GM19467 (cell line): Measurements from ENCODE around the gene UQCC2.

Source experiments
- ATAC-seq: cut with Tn5 transposase; IDR thresholded peaks from one replicate; pipeline ENCODE4 v1.9.1; 2021; ENCODE audit warnings: mild to moderate bottlenecking, moderate library complexity; ENCODE audit not compliant: unreplicated experiment

Gene UQCC2

GRCh38 chr6:33678233-33678931 is 33.1 kb downstream of the UQCC2 start:
- ATAC-seq = no peak

GRCh38 chr6:33677689-33678088 is 33.8 kb downstream of the UQCC2 start:
- ATAC-seq = no peak

- no peak for ATAC-seq
Measured at GRCh38 chr6:33677143-33677660, 34.3 kb downstream of the UQCC2 start.

- ATAC-seq = no peak
Measured at GRCh38 chr6:33676416-33677142, 34.9 kb downstream of the UQCC2 start.

- ATAC-seq = no peak
Measured at GRCh38 chr6:33675968-33676367, 35.5 kb downstream of the UQCC2 start.

- ATAC-seq = no peak
Measured at GRCh38 chr6:33673851-33674250, 37.6 kb downstream of the UQCC2 start.

GRCh38 chr6:33672808-33673207 is 38.7 kb downstream of the UQCC2 start:
- ATAC-seq = no peak

- no peak for ATAC-seq
Measured at GRCh38 chr6:33671744-33672072, 39.8 kb downstream of the UQCC2 start.

GRCh38 chr6:33670971-33671743 is 40.3 kb downstream of the UQCC2 start:
- no peak for ATAC-seq

- ATAC-seq = no peak
Measured at GRCh38 chr6:33670086-33670660, 41.3 kb downstream of the UQCC2 start.

GRCh38 chr6:33668914-33669313 is 42.6 kb downstream of the UQCC2 start:
- ATAC-seq = no peak

- no peak for ATAC-seq
Measured at GRCh38 chr6:33668328-33668727, 43.2 kb downstream of the UQCC2 start.

GRCh38 chr6:33667776-33668175 is 43.7 kb downstream of the UQCC2 start:
- ATAC-seq = no peak

- ATAC-seq = no peak
Measured at GRCh38 chr6:33667072-33667471, 44.4 kb downstream of the UQCC2 start.

- ATAC-seq = no peak
Measured at GRCh38 chr6:33665957-33666356, 45.5 kb downstream of the UQCC2 start.

- no peak for ATAC-seq
Measured at GRCh38 chr6:33664506-33665057, 46.9 kb downstream of the UQCC2 start.

GRCh38 chr6:33663727-33664449 is 47.6 kb downstream of the UQCC2 start:
- ATAC-seq = no peak

GRCh38 chr6:33663028-33663427 is 48.5 kb downstream of the UQCC2 start:
- ATAC-seq = no peak

- ATAC-seq = no peak
Measured at GRCh38 chr6:33662318-33662717, 49.2 kb downstream of the UQCC2 start.

- no peak for ATAC-seq
Measured at GRCh38 chr6:33661106-33661838, 50.2 kb downstream of the UQCC2 start.
